Sigmoid colon (tissue), 4 donors: Measurements from ENCODE around the gene TRAF7.

Experiments used
- POLR2AphosphoS5 ChIP-seq, 4 donors: sonication (generic); formaldehyde crosslinking; IDR thresholded peaks; one replicate each; pipeline ENCODE4 v1.6.1; 2017; ENCODE audit warnings: antibody characterized with exemption in 4 of 4
- TF ChIP-seq, protein P1 (sequence below), 4 experiments: fragments of 450-650 bp in 3 of 4; fragments of 200-600 bp in 1 of 4; IDR thresholded peaks; one replicate each; pipeline ENCODE4 v1.5.1; 2016 to 2019; ENCODE audit warnings: antibody characterized with exemption in 4 of 4, mild to moderate bottlenecking in 3 of 4, moderate library complexity in 2 of 4

DNA sequence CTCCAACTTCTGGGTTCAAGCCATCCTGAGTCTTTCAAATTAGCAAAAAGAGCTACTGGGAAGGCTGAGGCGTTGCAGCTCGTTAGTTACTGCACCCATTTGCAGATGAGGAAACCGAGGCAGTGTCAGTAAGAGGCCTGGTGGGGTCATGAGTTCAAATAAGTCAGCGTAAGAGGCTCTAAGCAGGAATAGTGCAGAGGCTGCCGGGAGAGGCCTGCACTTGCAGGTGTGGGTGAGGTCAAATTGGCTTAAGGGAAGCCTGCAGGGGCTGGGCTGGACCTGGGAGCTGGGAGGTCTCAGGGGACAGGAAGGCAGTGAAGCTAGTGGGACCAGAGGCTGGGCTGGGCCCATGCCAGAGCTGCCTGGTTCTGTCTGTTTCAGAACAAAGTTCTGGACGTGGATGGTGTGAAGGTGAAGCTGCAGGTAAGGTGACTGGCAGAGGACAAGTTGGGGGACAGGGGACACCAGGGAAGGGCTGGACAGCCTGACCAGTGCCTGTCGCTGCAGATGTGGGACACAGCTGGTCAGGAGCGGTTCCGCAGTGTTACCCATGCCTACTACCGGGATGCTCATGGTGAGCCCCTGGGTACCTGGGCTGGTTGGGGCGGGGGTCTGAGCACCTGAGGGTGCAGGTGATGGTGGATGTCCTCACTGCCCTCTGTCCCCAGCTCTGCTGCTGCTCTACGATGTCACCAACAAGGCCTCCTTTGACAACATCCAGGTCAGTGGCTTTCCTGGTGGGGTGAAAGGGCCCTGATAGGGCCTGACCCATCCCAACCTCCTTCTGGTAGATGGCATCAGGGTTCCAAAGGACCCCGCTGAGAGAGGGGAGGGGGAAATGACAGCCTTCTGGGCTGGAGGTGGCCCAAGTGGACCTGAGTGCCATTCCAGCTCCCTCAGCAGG lies 4.1 kb upstream of the TRAF7 start:
- TF ChIP-seq, protein P1, sequence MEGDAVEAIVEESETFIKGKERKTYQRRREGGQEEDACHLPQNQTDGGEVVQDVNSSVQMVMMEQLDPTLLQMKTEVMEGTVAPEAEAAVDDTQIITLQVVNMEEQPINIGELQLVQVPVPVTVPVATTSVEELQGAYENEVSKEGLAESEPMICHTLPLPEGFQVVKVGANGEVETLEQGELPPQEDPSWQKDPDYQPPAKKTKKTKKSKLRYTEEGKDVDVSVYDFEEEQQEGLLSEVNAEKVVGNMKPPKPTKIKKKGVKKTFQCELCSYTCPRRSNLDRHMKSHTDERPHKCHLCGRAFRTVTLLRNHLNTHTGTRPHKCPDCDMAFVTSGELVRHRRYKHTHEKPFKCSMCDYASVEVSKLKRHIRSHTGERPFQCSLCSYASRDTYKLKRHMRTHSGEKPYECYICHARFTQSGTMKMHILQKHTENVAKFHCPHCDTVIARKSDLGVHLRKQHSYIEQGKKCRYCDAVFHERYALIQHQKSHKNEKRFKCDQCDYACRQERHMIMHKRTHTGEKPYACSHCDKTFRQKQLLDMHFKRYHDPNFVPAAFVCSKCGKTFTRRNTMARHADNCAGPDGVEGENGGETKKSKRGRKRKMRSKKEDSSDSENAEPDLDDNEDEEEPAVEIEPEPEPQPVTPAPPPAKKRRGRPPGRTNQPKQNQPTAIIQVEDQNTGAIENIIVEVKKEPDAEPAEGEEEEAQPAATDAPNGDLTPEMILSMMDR (IDR thresholded peaks at IDR 0.05), result no peak
- no peak for TF ChIP-seq POLR2AphosphoS5 (IDR thresholded peaks at IDR 0.05)
